Fibroblast of lung (primary cell): ENCODE results near the gene NIP7. TPM values are rescaled to one million over a fixed set of nuclear protein-coding genes. Genes with fewer than 3 reads are reported as not detected.
"Not testable (repeated sequence)": the region's sequence is repeated elsewhere in the genome, so short reads cannot be mapped to it uniquely, and the experiment has no call there.

ENCODE experiments used
- DNase-seq, 2 donors: peaks; one replicate each; pipeline versions ENCODE4 v3.0.0 to v3.0.0-alpha.2; 2010; ENCODE audit warnings: low read depth in 2 of 2
- H2AFZ ChIP-seq: 2 replicates; pipeline ENCODE4 v1.5.1; 2012; ENCODE audit warnings: low read length, control low read depth, inconsistent platforms
- H3K27ac ChIP-seq: 2 replicates; pipeline ENCODE4 v1.5.1; 2011; ENCODE audit warnings: low read length, control low read depth; ENCODE audit not compliant: insufficient read depth
- H3K27me3 ChIP-seq: 2 replicates; pipeline ENCODE4 v1.5.1; 2011; ENCODE audit warnings: mild to moderate bottlenecking, low read length; ENCODE audit not compliant: control insufficient read depth, insufficient read depth
- H3K36me3 ChIP-seq: 2 replicates; pipeline ENCODE4 v1.5.1; 2011; ENCODE audit warnings: low read length; ENCODE audit not compliant: control insufficient read depth, insufficient read depth
- H3K4me1 ChIP-seq: 2 replicates; pipeline ENCODE4 v1.5.1; 2011; ENCODE audit warnings: low read length; ENCODE audit not compliant: control insufficient read depth, insufficient read depth; ENCODE audit errors: extremely low read depth
- H3K4me2 ChIP-seq: 2 replicates; pipeline ENCODE4 v1.5.1; 2011; ENCODE audit warnings: low read length, control low read depth; ENCODE audit not compliant: insufficient read depth; ENCODE audit errors: extremely low read depth
- H3K4me3 ChIP-seq, 4 experiments: fragments of 200-600 bp in 1 of 4; sonication (generic) in 1 of 4; replicated peaks in 1 of 4; 2 replicates each; pipeline ENCODE4 v1.5.1; 2011 to 2016; ENCODE audit warnings: low read length in 4 of 4, low read depth in 3 of 4, mild to moderate bottlenecking in 3 of 4, control low read depth in 2 of 4, inconsistent platforms in 1 of 4, mixed read lengths in 1 of 4; ENCODE audit not compliant: insufficient read depth in 1 of 4; ENCODE audit errors: control extremely low read depth in 1 of 4
- H3K79me2 ChIP-seq: 2 replicates; pipeline ENCODE4 v1.5.1; 2012; ENCODE audit warnings: mild to moderate bottlenecking, low read length, inconsistent platforms; ENCODE audit not compliant: control insufficient read depth, insufficient read depth
- H3K9ac ChIP-seq: 2 replicates; pipeline ENCODE4 v1.5.1; 2011; ENCODE audit warnings: mild to moderate bottlenecking, low read length, control low read depth; ENCODE audit not compliant: insufficient read depth
- H3K9me3 ChIP-seq: 2 replicates; pipeline ENCODE4 v1.5.1; 2012; ENCODE audit warnings: low read depth, low read length; ENCODE audit not compliant: control insufficient read depth, insufficient read depth
- H4K20me1 ChIP-seq: 2 replicates; pipeline ENCODE4 v1.5.1; 2011; ENCODE audit warnings: low read length; ENCODE audit not compliant: control insufficient read depth, insufficient read depth; ENCODE audit errors: extremely low read depth
- CTCF ChIP-seq, 2 donors: IDR thresholded peaks in 1 of 2; conservative IDR thresholded peaks in 1 of 2; 1 replicate in 1 of 2; 2 replicates in 1 of 2; pipeline ENCODE4 v1.5.1; 2011 to 2012; ENCODE audit warnings: low read length in 2 of 2, control low read depth in 1 of 2, inconsistent platforms in 1 of 2, low read depth in 1 of 2, mild to moderate bottlenecking in 1 of 2
- EZH2 ChIP-seq: IDR thresholded peaks from 2 replicates; pipeline ENCODE4 v1.5.1; 2012; ENCODE audit warnings: low read length, control low read depth, mild to moderate bottlenecking; ENCODE audit errors: missing control alignments
- polyA plus RNA-seq, 2 donors: library from polyadenylated mRNA; depleted of rRNA in 1 of 2; stranded (reverse) in 1 of 2; unstranded in 1 of 2; fragments of >200 nt; gene quantifications; 2 replicates each; pipeline ENCODE4 v1.2.1, GENCODE V29; 2011 to 2012; ENCODE audit warnings: missing spikeins in 1 of 2
- total RNA-seq: library from RNA; depleted of rRNA; stranded (reverse); fragments of >200 nt; gene quantifications from 2 replicates; pipeline ENCODE4 v1.2.1, GENCODE V29; 2014

NIP7 gene
- total and polyA plus RNA-seq, 2 donors (not counting 1 experiment from before 2014, with no cell fraction given) = 13.3 to 20.0 TPM

GRCh38 chr16:69294051-69294450, 45.5 kb upstream of the NIP7 start:
- Histone ChIP-seq H3K27ac (no peak overlapping the region), H3K4me3 (no peak overlapping the region), H3K4me2 (no peak overlapping the region), H3K27me3 (no peaks in the 10 kb centered on the region), H3K9me3 (no peaks in the 10 kb centered on the region), H3K36me3 (no peaks in the 10 kb centered on the region), H3K4me1 (no peaks in the 10 kb centered on the region), H3K9ac (no peak overlapping the region), H2AFZ (no peak overlapping the region), H3K79me2 (no peaks in the 10 kb centered on the region), H4K20me1 (no peaks in the 10 kb centered on the region)
- no peak for DNase-seq
- no peak for TF ChIP-seq CTCF (conservative IDR thresholded peaks at IDR 0.05 in 1 of 2, IDR thresholded peaks at IDR 0.05 in 1 of 2; ENCODE audit: low read depth in 1 of 2, low read length in 2 of 2)
- no peak for TF ChIP-seq EZH2

- H3K27me3 ChIP-seq, DNase-seq, H3K4me1 ChIP-seq, H3K9ac ChIP-seq, H3K36me3 ChIP-seq, H3K4me2 ChIP-seq, H4K20me1 ChIP-seq, H2AFZ ChIP-seq, H3K9me3 ChIP-seq, H3K4me3 ChIP-seq, H3K79me2 ChIP-seq, H3K27ac ChIP-seq: not testable (repeated sequence)
These were observed 42.8 kb upstream of the NIP7 start for GRCh38 chr16:69296771-69297170.

GRCh38 chr16:69298261-69298660, 41.3 kb upstream of the NIP7 start:
- Histone ChIP-seq H3K4me2 (no peak overlapping the region), H2AFZ (no peak overlapping the region), H3K79me2 (no peaks in the 10 kb centered on the region), H3K36me3 (peaks cover 4% of the 10 kb centered on the region), H3K27me3 (no peaks in the 10 kb centered on the region), H3K9me3 (no peaks in the 10 kb centered on the region), H3K4me1 (no peaks in the 10 kb centered on the region), H3K27ac (no peak overlapping the region), H4K20me1 (no peaks in the 10 kb centered on the region), H3K4me3 (no peak overlapping the region), H3K9ac (no peak overlapping the region)
- no peak for DNase-seq
- TF ChIP-seq CTCF (conservative IDR thresholded peaks at IDR 0.05 in 1 of 2, IDR thresholded peaks at IDR 0.05 in 1 of 2; ENCODE audit: low read depth in 1 of 2, low read length in 2 of 2) (no peak), EZH2 (no peak)
